Measurements from ENCODE around the gene TICRR. TPM values are rescaled to one million over a fixed set of nuclear protein-coding genes. Genes with fewer than 3 reads are reported as not detected.

The TICRR gene
- total RNA-seq, 1 experiment from 2014 or later = 20.5 TPM

DNA sequence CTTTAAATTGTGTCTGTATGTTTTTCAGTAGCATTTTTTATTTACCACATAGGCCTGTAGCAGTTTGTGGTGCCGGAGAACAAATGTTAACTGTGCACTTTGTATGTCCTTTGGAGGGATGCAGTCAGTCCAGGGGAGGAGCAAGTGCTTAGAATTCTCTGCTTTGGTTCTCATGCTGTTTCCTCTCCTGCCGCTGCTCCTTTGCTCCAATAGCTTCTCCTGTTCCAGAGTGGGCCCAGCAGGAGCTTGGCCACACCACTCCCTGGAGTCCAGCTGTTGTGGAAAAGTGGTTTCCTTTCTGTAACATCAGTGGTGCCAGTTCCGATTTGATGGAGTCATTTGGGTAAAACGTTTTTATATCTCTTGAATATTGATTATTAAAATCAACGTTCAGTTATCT lies 16.6 kb downstream of the TICRR start:
- Histone ChIP-seq H3K4me3 (ENCODE audit: low read depth in 2 of 2, low read length in 2 of 2) (no peak overlapping the region), H3K9me3 (ENCODE audit: control insufficient read depth, insufficient read depth, low read depth, low read length) (no peaks in the 10 kb centered on the region), H3K4me1 (ENCODE audit: control insufficient read depth, insufficient read depth, low read length) (no peaks in the 10 kb centered on the region), H3K36me3 (ENCODE audit: control insufficient read depth, insufficient read depth, low read length) (peaks cover 30% of the 10 kb centered on the region; the same call in 1 of the 2 replicates), H3K27ac (ENCODE audit: low read length) (no peak overlapping the region), H3K27me3 (ENCODE audit: control insufficient read depth, insufficient read depth, low read length) (no peaks in the 10 kb centered on the region)
- ATAC-seq (no peak; the same call in 1 of the 2 replicates), DNase-seq (ENCODE audit: low read depth, low spot score) (no peak)
- in situ Hi-C loops (cut with HindIII; ENCODE audit: low pct_unique_long_range_greater_than_20kb, low sequenced_read_pairs) = no loop called here
- intact Hi-C loops (cut with micrococcal nuclease; ENCODE audit: unreplicated experiment) = no loop called here
- CTCF ChIA-PET = no interaction called here
- no TSS peak for BruUV-seq (replicated peaks)
- POLR2A ChIA-PET = no interaction called here
- TF ChIP-seq POLR2AphosphoS5 (IDR thresholded peaks at IDR 0.05; ENCODE audit: low read depth, low read length) = no peak
- TF ChIP-seq, protein P1, sequence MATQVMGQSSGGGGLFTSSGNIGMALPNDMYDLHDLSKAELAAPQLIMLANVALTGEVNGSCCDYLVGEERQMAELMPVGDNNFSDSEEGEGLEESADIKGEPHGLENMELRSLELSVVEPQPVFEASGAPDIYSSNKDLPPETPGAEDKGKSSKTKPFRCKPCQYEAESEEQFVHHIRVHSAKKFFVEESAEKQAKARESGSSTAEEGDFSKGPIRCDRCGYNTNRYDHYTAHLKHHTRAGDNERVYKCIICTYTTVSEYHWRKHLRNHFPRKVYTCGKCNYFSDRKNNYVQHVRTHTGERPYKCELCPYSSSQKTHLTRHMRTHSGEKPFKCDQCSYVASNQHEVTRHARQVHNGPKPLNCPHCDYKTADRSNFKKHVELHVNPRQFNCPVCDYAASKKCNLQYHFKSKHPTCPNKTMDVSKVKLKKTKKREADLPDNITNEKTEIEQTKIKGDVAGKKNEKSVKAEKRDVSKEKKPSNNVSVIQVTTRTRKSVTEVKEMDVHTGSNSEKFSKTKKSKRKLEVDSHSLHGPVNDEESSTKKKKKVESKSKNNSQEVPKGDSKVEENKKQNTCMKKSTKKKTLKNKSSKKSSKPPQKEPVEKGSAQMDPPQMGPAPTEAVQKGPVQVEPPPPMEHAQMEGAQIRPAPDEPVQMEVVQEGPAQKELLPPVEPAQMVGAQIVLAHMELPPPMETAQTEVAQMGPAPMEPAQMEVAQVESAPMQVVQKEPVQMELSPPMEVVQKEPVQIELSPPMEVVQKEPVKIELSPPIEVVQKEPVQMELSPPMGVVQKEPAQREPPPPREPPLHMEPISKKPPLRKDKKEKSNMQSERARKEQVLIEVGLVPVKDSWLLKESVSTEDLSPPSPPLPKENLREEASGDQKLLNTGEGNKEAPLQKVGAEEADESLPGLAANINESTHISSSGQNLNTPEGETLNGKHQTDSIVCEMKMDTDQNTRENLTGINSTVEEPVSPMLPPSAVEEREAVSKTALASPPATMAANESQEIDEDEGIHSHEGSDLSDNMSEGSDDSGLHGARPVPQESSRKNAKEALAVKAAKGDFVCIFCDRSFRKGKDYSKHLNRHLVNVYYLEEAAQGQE (IDR thresholded peaks at IDR 0.05; ENCODE audit: insufficient read depth in 1 of 2, low read depth in 2 of 2, low read length in 1 of 2) = no peak
- TF ChIP-seq, protein P2, sequence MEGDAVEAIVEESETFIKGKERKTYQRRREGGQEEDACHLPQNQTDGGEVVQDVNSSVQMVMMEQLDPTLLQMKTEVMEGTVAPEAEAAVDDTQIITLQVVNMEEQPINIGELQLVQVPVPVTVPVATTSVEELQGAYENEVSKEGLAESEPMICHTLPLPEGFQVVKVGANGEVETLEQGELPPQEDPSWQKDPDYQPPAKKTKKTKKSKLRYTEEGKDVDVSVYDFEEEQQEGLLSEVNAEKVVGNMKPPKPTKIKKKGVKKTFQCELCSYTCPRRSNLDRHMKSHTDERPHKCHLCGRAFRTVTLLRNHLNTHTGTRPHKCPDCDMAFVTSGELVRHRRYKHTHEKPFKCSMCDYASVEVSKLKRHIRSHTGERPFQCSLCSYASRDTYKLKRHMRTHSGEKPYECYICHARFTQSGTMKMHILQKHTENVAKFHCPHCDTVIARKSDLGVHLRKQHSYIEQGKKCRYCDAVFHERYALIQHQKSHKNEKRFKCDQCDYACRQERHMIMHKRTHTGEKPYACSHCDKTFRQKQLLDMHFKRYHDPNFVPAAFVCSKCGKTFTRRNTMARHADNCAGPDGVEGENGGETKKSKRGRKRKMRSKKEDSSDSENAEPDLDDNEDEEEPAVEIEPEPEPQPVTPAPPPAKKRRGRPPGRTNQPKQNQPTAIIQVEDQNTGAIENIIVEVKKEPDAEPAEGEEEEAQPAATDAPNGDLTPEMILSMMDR (IDR thresholded peaks at IDR 0.05) = no peak
- no peak for TF ChIP-seq SIN3A (IDR thresholded peaks at IDR 0.05; ENCODE audit: borderline replicate concordance, insufficient read depth, low read depth, low read length)
- TF ChIP-seq TCF7L2 (IDR thresholded peaks at IDR 0.05; ENCODE audit: low read depth, low read length) = no peak

DNA sequence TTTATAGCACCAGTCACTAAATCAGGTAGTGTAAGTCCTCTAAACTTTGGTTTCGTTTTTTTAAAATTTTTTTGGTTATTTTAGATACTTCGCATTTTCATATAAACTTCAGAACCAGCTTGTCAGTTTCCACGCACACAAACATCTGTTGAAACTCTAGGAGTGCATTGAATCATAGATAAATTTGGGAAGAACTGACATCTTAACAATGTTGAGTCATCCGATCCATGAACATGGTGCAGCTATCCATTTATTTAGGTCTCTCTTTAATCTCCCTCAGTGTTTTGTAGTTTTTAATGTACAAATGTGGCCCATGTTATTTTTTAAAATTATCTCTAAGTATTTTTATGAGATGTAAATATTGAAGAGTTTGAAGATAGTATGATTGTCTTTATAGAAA lies 17.7 kb downstream of the TICRR start:
- Histone ChIP-seq H3K4me1 (ENCODE audit: control insufficient read depth, insufficient read depth, low read length) (no peaks in the 10 kb centered on the region), H3K27me3 (ENCODE audit: control insufficient read depth, insufficient read depth, low read length) (no peaks in the 10 kb centered on the region), H3K27ac (ENCODE audit: low read length) (no peak overlapping the region), H3K36me3 (ENCODE audit: control insufficient read depth, insufficient read depth, low read length) (peaks cover 28% of the 10 kb centered on the region; the same call in 1 of the 2 replicates), H3K4me3 (ENCODE audit: low read depth in 2 of 2, low read length in 2 of 2) (no peak overlapping the region), H3K9me3 (ENCODE audit: control insufficient read depth, insufficient read depth, low read depth, low read length) (no peaks in the 10 kb centered on the region)
- intact Hi-C loops (cut with micrococcal nuclease; ENCODE audit: unreplicated experiment) = no loop called here
- TF ChIP-seq, protein P2 (IDR thresholded peaks at IDR 0.05) = no peak
- TF ChIP-seq POLR2AphosphoS5 (IDR thresholded peaks at IDR 0.05; ENCODE audit: low read depth, low read length) = no peak
- TF ChIP-seq SIN3A (IDR thresholded peaks at IDR 0.05; ENCODE audit: borderline replicate concordance, insufficient read depth, low read depth, low read length) = no peak
- TF ChIP-seq TCF7L2 (IDR thresholded peaks at IDR 0.05; ENCODE audit: low read depth, low read length) = no peak
- TF ChIP-seq, protein P1 (IDR thresholded peaks at IDR 0.05; ENCODE audit: insufficient read depth in 1 of 2, low read depth in 2 of 2, low read length in 1 of 2) = no peak
- no TSS peak for BruUV-seq (replicated peaks)
- DNase-seq (ENCODE audit: low read depth, low spot score) (no peak), ATAC-seq (no peak)
- in situ Hi-C loops (cut with HindIII; ENCODE audit: low pct_unique_long_range_greater_than_20kb, low sequenced_read_pairs) = no loop called here
- ChIA-PET POLR2A (no interaction called here), CTCF (no interaction called here)
